ES-I3 (cell line): ENCODE data around the gene DNAJB12.

ENCODE experiments used
- H3K36me3 ChIP-seq: 2 replicates; pipeline ENCODE4 v1.6.1; 2013; ENCODE audit warnings: mild to moderate bottlenecking, low read length, control low read depth, moderate library complexity; ENCODE audit not compliant: insufficient read depth
- H3K4me1 ChIP-seq: 2 replicates; pipeline ENCODE4 v1.6.1; 2013; ENCODE audit warnings: mild to moderate bottlenecking, control low read depth, low read length; ENCODE audit not compliant: insufficient read depth
- H3K9ac ChIP-seq: 2 replicates; pipeline ENCODE4 v1.6.1; 2013; ENCODE audit warnings: low read depth, mild to moderate bottlenecking, low read length, moderate library complexity
- H3K9me3 ChIP-seq: 2 replicates; pipeline ENCODE4 v1.6.1; 2013; ENCODE audit warnings: mild to moderate bottlenecking, low read length, moderate library complexity; ENCODE audit not compliant: control insufficient read depth, insufficient read depth

The DNAJB12 gene

DNA sequence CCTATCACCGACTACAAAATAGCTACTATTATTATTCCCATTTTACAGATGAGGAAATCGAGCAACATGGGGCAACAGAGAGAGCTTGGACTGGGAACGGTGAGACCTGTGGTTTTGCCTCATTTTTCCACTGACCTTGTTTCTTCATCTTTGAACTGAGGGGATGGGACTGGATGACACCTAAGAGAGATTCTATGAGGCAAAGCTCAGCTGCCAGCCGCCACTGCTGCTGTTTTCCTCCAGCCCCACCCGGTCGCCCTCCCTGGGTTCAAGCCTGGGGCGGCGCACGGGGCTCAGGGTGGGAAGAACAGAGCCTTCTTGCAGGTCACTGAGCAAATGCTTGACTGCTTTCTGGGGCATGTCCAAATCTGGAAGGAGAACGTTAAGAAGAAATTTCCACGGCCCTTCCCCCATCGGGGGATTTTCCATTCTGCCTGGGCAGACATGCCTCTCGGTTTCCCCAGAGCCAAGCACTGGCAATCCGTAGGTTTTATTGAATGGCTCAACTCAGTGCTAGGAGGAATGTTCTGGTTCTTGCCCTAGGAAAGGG lies 68.7 kb downstream of the DNAJB12 start:
- Histone ChIP-seq H3K4me1 (peaks cover 6% of the 10 kb centered on the region; the same call in 1 of the 2 replicates), H3K36me3 (no peaks in the 10 kb centered on the region), H3K9me3 (no peaks in the 10 kb centered on the region), H3K9ac (no peak overlapping the region)

- Histone ChIP-seq H3K4me1 (peaks cover 6% of the 10 kb centered on the region; the same call in 1 of the 2 replicates), H3K36me3 (no peaks in the 10 kb centered on the region), H3K9ac (no peak overlapping the region), H3K9me3 (no peaks in the 10 kb centered on the region)
Observed at GRCh38 chr10:72283131-72283530, 71.6 kb downstream of the DNAJB12 start.
